CD4-positive, alpha-beta T cell treated with Interleukin-17A for 4 hours (primary cell): ENCODE data around the gene SPINK4.

Source experiments
- DNase-seq: peaks from one replicate; pipeline ENCODE4 v3.0.0-alpha.2; 2020; ENCODE audit warnings: mixed read lengths

SPINK4 gene, protein sequence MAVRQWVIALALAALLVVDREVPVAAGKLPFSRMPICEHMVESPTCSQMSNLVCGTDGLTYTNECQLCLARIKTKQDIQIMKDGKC

DNA sequence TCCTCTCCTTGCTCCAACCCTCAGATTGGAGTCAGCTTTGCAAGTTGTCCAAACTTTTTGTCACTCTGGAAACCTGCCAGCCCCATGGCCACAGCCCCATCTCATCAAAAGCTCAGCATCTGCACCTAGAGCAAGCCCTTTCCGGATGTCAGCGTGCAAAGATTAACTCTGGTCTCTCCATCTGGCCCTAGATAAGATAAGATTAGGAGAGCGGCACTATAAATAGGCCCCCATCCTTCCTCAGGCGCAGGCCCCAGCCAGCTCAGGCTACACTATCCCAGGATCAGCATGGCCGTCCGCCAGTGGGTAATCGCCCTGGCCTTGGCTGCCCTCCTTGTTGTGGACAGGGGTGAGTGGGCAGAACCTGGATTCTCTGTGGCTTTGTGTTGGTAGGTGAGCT is at the start of gene SPINK4:
TSS of gene SPINK4 (plus strand) at position 247 of the 400 bp plus-strand sequence. CDS start at position 289, 42 bp downstream.
- no peak for DNase-seq

DNA sequence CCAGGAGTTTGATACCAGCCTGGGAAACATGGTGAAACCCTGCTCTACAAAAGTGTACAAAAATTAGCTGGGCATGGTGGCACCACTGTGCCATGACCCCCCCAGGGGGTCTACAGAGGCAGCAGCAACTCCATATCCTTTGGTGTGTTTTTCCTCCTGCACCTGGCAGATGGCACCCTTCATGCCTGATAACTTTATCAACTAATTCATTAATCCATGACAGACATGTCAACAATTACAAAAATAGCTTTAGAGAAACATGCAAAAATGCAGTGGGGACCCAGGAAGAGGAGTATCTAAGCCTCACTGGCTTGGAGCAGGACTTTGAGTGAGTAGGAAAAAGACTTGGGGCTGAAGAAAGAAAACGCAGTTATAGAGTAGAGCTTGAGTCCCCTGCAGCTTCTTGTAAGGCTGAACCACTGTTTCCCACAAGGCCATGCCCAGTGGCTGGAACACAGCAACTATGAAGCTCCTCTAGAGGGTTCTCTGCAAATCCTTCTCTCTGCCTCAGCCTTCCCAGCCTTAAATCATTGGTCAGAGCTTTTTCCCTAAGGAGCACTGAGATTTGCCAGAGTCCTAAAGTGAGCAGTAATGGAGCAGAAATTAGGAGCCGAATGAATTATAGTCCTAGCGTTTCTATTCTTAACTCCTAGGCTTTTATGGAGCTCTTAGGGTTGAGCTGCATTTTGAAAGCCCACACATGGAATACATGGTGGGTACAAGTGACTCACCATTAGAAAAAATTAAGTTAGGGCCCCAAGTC is 47.3 kb upstream of the SPINK4 start:
- no peak for DNase-seq

DNA sequence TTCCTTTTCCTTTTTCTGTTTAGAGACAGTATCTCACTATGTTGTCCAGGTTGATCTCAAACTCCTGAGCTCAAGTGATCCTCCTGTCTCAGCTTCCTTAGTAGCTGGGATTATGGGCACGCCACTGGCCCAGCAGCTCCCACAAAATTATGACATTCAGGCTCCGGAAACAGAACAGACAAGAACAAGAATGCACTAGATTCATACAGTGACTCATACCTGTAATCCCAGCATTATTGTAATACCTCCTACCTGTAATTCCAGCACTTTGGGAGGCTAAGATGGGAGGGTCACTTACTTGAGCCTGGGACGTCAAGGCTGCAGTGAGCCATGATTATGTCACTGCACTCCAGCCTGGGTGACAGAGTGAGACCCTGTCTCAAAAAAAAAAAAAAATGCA is 46.1 kb upstream of the SPINK4 start:
- no peak for DNase-seq

DNA sequence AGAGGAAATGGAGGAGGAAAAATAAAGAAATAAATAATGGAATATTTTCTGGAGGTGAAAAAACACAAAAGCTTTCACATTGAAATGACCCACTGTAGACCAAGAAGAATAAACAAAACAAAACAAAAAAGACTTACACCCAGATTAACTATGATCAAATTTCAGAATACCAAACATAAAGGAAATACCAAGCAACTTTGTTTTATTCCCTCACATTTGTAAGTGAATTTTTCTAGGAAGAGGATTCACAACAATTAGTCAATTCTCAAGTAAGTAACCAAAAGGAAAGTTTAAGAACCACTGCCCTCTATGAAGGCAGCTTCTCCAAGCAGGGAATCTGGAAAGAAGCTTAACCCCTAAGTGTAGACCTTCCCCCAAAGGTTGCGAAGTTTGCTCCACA is 43.2 kb upstream of the SPINK4 start:
- DNase-seq = no peak

DNA sequence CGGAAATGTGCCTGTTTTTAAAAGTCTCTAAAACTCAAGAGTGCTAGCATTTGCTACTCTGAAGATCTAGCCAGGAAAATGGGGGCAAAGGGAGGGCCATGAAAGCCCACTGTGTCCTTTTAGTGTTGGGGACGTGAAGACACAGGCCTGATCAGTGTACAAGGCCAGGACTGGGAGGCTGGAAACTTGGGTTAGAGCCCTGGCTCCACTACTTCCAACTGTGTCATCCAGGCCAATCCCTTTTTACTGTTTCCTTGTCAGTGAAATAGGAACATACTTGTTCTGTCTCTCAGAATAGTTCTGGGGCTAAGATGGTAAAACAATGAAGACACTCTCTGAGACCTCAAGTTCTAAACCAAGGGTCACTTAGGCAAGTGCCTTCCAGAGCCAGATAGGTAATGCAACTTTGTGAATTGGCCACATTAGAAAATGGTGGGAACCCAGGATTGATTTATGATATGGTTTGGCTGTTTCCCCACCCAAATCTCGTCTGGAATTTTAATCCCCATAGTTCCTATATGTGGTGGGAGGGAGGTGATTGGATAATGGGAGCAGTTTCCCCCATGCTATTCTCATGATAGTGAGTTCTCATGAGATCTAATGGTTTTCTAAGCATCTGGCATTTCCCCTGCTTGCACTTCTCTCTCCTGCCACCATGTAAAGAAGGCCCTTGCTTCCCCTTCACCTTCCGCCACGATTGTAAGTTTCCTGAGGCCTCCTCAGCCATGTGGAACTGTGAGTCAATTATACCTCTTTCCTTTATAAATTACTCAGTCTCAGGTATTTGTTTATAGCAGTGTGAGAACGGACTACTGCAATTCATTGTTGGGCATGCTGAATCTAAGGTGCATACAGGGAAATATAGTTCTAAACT is 42.5 kb upstream of the SPINK4 start:
- no peak for DNase-seq

DNA sequence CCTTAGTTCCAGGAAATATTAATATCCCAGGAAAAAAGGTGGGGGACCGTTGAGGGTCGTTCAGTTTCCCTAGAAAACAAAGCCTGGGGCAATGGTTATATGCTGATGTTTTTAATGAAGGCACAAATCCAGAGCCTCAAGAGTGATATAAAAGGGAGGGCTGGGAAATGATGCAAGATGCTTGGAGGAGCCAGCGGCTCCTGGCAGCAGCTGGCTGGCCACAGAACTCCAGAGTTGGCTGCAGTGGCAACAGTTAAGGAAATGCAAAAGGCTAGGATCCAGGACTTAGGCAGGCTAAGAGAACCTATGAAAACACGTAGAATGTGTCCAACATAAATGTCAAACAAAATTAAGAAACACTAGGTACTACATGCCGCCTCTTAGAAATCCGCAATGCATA is 41.8 kb upstream of the SPINK4 start:
- no peak for DNase-seq

DNA sequence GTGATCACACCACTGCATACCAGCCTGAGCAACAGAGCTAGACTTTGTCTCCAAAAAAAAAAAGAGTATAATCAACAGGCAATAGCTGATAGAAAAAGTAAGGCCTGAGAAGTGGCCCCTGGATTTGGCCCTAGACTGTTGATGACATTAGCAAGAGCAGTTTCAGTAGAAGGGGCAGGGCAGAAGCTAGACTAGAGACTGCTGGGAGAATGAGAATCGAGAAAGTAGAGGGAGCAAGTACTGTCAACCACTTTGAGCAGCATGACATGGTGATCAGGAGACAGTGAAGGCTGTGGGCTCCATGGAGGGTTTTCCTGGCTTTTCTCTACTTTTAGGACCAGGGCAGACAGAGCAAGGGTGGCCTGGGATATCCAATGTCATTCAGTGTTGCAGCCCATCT is 37.9 kb upstream of the SPINK4 start:
- DNase-seq = no peak

DNA sequence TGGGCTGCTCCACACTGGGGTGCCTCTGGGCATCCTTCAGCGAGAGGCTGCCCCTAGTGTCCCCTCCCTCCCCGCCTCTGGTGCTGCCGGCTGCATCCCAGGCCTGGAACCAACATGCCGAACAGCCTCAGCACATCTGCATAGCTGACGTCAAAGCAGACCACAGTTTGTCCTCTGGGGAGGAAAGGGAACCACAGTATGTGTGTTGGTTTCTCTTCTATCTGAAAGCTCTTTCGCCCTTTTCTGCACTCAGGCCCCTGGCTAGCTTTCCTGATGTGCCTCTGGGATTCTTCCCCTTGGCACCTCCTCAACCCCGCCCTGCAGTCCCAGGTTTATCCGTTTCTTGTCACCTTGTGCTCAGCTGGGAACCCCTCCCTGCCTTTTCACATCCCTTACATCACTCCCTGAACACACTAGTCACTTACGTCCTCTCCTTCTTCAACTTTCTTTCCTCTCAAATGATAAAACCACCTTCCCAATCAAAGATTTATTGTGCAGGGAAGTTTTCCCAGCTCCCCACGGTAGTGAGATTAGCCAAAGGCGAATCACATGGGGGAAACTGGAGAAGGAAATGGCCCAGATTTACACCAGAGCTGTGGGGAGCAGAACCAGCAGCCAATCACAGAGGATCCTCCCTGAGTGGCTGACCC is 37.3 kb upstream of the SPINK4 start:
- peak; percentile 7 for DNase-seq

DNA sequence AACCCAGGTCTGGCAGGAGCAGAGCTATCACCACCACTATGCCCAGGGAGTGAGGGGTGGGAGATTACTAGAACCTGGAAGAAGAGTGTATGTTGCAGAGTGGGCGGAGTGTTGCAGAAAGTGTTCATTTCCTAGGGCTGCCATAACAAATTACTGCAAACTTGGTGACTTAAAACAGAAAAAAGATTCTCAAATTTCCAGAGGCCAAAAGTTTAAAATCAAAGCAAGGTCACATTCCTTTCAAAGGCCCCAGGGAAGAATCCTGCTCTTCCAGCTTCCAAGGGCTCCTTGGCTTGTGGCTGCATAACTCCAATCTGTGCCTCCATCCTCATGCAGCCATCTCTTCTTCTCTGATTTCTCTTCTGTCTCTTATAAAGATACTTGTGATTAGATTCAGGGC is 30.6 kb upstream of the SPINK4 start:
- no peak for DNase-seq

DNA sequence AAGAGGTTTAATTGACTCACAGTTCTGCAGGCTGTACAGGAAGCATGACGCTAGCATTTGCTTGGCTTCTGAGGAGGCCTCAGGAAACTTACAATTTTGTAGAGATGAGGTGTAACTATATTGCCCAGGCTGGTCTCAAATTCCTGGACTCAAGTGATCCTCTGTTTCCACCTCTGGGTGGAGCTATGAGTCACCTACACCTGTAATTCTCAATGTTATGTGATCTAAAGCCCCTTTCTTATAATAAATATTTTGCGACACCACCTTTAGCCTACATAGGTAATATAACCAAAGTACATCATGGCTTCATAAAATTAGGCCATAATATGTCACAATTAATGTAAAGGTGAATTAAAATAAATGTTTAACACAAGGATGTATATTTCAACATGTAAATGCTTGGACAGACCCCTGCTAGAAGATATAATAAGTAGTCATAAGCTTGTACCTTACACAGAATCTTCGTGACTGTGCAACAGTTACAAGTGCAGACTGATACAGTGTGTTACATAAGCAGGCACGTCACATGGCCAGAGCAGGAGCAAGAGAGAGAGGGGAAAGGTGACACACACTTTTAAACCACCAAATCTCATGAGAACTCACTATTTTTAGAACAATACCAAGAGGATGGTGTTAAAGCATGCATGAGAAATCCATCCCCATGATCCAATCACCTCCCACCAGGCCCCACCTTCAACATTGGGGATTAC is 29.8 kb upstream of the SPINK4 start:
- DNase-seq = no peak

DNA sequence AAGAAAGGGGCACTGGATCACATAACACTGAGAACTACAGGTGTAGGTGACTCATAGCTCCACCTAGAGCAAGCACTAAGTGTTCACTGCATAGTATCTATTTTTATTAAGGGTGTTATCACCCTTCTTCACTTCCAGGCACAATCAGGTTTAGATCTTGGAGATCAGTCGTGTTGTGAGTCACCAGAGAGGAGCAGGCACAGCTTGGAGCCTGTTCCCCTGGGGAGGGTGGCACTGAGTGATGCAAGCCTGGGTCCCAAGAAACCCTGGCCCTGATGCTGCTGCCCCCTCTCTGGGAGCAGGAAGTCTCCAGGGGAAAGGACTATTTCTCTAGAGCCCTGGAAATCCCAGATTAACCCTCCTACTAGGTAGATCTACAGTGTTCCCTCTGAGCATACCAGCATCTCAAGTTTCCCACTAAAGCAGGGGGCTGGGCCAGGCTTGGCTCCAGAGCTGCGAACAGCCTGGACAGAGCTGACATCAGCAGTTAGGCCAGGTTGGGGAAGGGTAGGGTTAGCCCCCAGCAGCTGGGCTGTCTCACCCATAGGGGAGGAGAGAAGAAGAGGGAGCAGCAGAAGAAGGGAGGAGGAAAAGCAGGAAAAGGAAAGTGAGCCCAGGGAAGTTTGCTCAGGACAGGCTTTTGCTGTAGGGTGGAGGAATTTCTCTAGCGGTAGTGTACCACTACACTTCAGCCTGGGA is 28.1 kb upstream of the SPINK4 start:
- DNase-seq = no peak

DNA sequence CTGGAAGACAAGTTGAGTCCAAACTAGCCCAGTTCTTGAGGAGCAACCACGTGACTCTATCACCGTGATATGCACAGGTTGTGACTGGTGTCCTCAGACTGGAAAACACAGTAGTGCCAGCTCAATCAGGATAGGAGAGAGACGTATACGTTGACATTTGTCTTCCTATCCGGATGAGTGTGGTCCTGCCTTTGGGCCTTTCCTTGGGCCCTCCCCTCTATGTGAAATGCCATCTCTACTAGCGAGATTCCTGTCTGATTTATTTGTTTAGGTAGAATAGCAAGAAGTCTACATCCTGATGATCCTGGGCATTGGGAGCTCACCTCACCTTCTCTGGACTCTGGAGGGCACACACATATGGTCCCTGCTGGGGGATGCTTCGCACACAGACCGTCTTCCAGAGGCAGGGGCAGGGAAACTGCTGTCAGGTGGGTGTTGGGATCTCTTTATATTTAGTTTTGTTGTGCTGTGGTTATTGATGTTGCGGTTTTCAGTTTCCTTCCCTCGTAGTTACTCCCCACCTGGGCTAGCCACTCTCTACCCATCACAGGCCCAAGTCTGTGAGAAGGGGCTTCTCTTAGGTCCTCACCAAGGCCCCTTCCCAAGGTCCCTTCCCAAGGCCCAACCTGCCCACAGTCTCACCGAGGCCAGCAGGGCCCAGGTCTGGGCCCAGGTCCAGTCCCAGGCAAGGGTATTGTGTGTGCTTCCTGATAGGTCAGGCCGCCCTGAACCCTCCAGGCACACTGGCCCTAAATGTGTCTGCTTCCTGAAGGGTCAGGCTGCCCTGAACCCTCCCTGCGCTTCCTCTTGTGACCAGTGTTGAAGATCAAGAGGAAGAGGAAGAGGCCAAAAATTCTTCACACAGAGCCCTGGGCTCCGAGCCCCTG is 19.0 kb upstream of the SPINK4 start:
- DNase-seq = no peak

DNA sequence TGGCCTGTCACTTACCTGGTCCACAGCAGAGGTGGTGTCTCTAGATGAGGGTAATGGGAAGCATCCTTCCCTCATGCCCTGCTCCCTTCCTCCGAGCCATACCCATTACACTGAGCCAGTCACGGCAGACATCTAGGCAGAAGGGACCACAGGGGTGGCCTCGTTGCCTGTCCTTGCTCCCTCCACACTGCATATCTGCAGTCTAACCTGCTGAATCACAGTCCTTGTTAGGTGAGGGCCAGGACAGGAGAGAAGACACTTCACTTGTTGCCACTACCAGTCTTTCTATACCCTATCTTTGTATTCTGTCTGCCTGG is 18.4 kb upstream of the SPINK4 start:
- DNase-seq = no peak

DNA sequence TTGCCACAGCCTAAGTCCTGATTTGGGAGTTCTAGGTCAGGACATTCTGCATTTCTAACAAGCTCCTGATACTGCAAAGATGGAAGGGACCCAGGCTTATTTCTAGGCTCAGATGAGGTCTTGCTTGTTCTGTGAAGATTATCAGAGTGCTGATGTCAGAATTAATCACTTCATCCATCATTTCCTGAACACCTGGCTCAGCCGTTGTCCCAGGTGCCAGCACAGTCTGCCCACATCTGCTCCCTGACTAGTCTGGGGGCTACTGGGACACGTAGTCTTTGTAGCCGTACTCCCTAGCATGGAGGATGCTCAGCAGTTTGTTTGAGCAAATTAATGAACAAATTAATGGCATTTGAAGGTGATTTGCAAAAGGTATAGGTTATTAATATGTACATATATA is 17.9 kb upstream of the SPINK4 start:
- DNase-seq = no peak

DNA sequence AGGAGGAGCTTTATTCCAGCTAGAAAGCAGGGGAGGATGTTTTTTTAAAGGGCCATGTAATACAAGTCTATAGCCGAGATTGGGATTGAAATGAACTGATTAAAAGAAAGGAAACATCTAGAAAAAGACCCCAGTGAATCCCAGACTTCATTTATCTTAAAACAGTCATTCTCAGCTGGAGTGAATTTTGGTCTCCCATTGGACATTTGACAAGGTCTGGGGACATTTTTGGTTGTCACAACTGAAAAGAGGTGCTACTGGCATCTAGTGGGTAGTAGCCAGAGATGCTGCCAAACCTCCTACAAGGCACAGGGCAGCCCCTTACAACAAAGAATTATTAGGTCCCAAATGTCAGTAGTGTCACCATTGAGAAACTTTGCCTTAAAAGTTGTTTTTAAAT is 16.3 kb upstream of the SPINK4 start:
- DNase-seq = no peak

DNA sequence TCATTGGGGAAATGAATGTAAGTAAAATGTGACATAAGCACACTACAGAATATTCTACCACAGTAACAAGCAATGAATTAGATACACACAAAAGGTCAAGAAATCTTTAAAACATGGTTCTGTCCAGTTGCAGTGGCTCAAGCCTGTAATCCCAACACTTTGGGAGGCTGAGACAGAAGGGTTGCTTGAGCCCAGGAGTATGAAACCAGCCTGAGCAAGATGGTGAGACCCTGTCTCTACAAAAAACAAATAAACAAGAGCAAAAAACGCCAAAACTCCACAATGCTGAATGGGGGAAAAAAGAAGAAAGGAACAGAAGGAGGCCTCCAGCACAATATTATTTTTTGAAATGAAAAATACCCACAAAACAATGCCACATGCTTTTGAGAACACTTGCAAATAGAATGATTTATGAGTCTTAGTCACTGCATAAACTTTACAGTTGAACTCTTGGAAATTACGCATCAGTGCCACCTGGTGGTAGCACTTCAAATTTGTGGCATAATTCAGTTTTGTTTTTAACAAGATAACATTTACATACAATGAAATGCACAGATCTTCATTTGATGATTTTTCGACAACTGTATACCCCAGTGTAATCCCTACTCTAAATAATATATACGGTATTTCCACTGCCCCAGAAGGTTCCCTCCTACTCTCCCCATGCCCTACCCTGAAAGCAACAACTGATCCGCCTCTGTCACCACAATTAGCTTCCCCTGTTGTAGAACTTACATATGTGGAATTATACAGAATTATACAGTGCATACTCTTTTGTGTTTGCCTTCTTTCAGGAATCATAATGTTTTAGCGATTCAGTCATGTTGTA is 14.4 kb upstream of the SPINK4 start:
- peak; percentile 82 for DNase-seq

DNA sequence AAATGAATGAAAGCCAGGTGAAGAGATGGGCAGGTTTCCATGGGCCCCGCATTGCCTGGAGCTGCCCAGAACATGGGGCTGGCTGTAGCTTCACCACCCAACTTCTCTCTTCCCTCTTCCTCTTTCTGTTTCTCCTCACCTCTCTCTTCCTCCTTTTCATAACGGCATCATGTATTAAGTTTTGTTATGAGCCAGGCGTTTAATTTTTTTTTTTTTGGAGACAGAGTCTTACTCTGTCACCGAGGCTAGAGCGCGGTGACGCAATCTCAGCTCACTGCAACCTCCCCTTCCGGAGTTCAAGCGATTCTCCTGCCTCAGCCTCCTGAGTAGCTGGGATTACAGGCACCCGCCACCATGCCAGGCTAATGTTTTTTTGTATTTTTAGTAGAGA is 13.0 kb upstream of the SPINK4 start:
- DNase-seq = no peak

DNA sequence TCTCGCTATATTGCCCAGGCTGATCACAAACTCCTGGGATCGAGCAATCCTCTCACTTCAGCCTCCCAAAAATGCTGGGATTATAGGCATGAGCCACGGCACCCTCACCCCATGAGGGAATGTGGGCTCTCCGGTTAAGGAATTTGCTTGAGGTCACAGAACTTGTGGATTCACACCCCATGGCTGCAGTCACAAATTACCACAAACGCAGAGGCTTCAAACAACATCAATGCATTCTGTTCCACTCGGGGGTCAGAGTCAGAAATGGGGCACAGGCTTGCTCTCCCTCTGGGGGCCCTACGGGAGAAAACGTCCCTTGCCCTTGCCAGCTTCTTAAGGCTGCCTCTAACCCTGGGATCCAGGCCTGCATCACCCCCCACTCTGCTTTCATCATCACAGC is 12.2 kb upstream of the SPINK4 start:
- DNase-seq = no peak

DNA sequence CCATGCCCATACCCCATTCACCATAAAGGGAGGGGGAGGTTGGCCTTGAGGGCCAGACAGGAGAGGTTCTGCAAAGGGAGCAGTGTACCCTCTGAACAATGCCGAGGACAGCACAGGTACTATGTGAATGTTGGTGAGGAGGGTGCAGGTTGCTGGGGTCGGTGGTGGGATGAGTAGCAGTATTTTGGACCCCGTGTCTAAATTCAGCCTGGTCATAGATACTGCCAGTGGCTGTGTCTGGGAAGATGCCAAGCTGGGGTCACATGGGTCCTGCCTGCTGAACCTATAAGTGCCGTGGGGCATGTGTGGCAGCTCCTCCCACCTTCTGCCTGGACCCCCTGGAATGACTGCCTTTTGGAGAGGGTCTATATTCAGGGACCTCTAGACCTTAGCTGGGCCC is 11.4 kb upstream of the SPINK4 start:
- no peak for DNase-seq

DNA sequence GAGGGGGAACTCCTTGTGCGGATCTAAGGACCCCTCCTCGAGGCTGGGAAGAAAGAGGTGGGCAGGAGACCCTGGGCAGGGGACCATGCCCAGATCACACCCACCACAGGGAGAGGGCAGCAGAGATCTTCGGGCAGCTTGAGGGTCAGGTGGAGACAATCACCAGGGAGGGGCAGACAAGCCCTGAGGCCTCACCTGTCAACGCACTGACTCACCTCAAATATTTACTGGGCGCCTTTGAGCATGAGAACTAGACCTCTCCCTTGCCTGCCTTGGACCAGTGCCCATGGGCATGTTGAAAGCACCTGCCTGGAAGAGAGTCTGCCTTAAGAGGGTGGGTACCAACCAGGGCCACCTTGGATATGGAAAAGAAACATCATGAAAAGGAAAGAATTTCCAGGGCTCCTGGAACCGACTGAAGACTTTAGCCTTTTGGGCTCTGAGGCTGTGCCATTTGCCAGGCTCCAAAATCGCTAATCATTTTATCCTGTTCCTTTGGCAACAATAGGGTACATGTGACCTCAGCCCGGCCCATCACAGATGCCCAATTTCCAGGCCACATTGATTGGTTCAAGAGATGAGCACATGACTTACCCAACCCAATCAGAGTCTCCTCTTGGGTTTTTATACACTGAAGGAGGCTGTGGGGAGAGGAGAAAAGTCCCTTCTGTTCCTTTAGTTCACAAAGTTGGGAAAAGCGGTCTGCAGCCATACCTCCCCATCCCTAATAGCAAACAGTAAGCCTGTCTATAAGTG is 10.4 kb upstream of the SPINK4 start:
- no peak for DNase-seq
